Measurements from ENCODE around the gene ZSCAN2.

The ZSCAN2 gene

DNA sequence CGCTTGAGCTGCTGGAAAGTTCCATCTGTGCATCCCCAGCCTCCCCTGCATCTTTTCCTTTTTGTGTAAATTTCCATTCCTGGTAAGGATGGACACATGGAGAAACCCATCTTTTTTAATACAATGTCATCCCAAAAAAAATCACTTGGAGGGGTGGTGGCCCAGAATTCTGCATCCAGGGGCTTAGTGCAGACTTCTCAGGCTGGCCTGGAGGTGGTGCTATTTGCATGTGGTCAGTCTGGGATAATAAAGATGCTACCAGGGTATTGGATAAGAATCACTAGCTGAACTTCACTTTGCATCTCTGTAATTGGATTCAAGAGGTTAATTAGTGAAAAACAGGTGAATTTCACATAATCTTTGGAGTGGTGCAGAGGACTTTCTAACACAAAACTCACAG is 1.8 kb upstream of the ZSCAN2 start:
- DNase-seq (ENCODE audit: low read depth in 2 of 2), result no peak

DNA sequence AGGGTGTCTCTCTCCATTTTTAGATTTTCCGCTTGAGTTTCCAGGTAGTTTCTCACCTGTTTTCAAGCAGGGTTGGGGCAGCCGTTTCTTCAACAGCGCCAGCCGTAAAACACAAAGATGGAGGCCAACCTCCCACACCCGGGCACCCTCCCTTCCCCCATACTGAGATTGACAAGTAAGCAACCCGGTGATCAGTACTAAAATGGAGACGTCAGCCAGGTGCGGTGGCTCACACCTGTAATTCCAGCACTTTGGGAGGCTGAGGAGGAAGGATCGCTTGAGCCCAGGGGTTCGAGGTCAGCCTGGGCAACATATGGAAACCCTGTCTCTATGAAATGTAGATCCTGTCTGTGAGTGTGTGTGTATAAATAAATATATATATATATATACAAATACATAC is 903 bp upstream of the ZSCAN2 start:
- DNase-seq (ENCODE audit: low read depth in 2 of 2), result no peak

DNA sequence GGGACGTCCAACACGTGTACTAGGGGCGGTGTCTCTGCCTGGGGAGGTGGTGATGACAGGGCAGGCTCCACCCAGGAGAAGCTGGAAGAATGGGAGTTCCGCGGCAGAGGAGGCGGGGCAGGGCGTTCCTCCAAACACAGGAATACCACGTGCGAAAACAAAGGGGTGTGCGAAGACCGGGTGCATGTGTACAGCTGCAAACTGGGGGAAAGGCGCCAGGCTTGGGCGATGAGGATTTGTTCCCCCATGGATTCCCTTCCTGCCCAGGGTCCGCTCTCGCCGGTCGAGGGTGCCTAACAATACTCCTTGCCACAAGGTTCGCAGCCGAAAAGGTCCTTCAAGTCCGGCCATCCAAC is 500 bp upstream of the ZSCAN2 start:
- DNase-seq (ENCODE audit: low read depth in 2 of 2), result peak; percentile 30 to 48

DNA sequence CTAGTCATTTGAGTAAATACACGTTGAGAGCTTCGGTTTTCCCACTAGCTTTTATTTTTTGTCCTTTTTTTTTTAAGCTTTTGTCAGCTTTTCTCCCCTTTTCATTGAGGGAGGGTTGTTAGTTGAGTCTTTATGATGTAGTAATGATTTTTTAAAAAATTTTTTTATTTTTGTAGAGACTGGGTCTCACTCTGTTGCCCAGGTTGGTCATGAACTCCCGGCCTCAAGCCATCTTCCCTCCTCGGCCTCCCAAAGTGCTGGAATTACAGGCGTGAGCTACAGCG is 688 bp downstream of the ZSCAN2 start:
- DNase-seq (ENCODE audit: low read depth in 2 of 2), result no peak

DNA sequence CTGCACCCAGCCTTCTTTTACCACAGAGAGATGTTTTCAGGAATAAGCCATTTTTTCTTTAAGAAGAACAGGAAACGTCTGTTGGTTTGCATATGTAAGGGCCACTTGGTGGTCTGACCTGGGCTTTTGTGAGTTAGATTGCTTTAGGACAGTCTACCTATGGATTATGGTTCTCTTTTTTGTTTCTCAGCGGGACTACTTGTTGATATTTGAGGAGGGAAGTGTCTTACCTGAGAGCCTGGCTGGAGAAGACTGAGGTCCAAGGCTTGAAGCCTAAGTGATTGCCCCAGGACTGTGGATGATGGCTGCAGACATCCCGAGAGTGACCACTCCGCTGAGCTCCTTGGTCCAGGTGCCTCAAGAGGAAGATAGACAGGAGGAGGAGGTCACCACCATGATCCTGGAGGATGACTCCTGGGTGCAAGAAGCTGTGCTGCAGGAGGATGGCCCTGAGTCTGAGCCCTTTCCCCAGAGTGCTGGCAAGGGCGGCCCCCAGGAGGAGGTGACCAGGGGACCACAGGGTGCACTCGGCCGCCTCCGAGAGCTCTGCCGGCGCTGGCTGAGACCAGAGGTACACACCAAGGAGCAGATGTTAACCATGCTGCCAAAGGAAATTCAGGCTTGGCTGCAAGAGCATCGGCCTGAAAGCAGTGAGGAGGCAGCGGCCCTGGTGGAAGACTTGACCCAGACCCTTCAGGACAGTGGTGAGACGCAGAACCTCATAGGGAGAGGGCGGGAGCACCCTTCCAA is 3.0 kb downstream of the ZSCAN2 start:
- DNase-seq (ENCODE audit: low read depth in 2 of 2), result no peak

DNA sequence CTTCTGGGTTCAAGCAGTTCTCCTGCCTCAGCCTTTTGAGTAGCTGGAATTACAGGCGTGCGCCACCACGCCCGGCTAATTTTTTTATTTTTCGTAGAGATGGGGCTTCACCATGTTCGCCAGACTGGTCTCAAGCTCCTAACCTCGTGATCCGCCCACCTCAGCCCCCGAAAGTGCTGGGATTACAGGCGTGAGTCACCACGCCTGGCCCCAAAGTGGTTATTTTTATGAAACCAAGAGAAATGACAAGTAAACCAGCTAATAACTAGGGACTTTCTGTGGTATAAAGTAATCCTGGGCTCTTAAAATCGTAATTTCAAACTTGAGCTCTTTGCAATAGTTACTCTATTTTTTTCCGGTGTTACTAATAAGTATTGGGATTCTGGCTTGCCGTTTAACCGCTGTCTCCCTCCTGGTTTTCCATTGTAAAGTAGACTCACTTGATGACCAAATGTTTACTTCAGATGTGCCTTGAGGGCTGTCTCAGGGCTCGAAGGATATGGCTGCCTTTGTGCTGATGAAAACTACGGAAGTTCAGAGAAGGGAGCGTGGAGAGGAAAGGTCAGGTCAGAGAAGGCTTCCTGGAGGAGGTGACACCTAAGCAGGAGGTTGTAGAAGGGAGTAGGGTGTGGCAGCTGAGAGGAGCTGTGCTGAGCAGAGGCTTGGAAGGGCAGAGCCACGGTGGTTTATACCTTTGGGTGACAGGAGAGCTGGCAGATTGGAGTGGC is 4.2 kb downstream of the ZSCAN2 start:
- peak; percentile 74 to 75 for DNase-seq (ENCODE audit: low read depth in 2 of 2)

DNA sequence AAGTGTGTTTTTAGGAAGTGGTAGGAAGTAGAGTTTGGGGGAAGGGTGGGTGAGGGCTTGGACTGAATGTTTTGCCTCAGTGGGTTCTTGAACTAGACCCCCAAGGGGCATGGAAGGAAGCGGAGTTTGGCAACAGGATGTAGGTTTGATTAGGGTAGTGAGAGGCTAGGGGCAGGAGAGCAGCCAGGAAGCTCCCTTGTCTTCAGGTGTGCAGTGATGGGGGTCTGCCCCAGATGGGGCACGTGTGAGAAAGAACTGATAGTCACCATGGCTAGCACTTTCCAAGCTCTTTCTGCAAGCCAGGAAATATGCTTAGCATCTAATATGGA is 4.7 kb downstream of the ZSCAN2 start:
- DNase-seq (ENCODE audit: low read depth in 2 of 2), result no peak

DNA sequence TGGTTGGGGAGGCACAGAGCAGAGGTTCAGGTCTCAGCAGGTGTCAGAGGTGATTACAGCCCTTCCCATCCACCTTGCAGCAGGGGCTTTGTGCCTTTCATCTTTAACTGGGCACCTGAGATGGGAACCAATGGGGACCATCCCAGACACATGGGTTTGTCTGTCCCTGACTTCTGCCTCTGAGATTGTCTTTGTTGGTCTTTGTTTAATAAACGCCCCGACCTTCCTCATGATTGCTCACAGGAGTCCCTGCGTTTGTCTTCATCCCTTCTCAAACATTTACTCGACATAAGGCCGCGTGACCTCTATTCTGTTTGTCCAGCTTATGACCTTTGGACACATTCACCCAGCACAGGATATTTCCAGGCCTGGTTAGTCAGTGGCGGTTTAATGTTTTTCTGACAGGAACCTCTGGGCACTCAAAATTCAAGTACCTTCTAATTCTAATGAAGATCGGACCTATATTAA is 5.9 kb downstream of the ZSCAN2 start:
- no peak for DNase-seq (ENCODE audit: low read depth in 2 of 2)

DNA sequence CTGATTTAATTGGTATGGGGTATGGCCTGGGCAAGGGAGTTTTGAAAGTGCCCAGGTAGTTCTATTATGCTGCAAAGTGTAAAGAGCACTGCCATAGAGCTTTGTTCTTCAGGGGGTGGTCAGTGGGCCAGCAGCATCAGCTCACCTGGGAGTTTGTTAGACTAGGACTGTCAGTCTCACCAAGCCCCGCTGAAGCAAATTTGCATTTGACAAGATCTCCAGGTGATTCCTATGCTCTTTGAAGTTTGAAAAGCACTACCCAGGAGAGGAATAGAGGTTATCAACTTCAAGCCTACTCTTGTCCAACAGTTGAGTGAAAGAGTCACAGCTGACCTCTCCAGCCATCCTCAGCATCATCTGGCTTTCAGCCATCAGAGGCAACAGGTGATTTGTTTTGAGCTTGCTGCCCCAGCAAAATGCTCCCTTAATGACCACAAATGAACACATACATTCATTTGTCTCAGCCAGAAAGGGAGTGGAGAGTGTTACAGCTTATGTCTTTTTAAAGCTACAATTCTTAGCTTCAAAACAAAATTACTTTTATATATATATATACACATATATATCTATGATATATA is 8.0 kb downstream of the ZSCAN2 start:
- DNase-seq (ENCODE audit: low read depth in 2 of 2), result no peak

DNA sequence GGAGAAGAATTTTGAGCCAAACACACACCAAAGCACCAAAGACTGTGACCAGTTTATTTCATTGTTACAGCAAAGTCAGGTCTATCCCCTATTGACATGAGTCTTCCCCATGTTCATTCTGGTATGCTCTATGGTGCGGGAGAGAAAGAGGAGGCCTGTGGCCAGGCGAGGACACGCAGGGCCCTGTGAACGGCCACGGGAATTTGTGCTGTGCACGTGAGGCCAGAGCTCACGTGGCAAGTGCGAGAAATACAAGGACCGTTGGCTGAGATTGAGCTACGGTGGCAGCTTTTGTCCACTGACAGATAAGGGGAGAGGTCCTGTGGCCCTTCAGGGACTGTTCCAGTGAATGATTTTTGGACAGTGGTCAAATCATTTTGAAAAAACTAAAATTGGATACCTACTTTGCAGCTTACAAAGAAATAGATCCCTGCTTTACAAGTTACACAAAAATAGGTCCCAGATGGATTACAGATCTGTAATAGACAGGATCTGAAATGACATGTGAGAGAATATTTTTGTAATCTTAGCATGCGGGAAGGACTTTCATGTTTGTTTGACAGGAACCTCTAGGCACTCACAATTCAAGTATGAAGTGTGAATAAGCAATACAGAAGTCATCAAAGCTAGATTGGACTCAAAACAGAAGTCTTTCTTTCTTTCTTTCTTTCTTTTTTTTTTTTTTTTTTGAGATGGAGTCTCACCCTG is 9.2 kb downstream of the ZSCAN2 start:
- no peak for DNase-seq (ENCODE audit: low read depth in 2 of 2)

DNA sequence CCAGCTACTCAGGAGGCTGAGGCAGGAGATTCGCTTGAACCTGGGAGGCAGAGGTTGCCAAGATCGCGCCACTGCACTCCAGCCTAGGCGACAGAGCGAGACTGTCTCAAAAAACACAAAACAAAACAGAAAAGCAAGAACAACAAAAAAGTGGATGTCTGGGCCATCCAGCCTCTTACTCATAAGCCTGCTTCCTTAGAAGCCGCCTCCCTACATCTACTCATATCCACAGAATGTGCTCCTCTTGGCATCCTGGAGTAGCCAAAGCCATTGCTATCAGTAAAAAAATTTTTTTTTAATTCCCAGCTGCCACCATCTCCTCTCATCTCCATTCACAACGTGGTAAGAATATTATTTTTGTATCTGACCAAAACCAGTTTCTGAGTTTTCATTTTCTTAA is 10.8 kb downstream of the ZSCAN2 start:
- no peak for DNase-seq (ENCODE audit: low read depth in 2 of 2)

DNA sequence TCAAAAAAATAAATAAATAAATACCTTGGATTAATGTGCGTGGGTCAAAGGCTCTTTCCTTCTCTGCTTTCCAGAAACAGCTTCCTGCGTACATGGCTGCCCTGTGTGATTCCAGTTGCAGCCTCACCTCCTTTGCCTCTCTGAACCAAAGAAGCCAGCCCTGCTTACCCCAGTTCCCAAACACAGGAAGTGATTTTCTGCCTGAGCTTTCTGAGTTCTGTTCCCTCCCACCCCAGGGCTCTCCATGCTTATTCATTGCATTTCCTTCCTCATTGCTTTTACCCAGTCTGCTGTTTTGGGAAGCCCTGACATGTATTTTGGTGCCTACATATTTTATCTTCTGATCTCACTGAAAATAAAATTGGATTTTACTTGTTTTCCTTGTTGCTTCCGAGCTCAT is 15.4 kb downstream of the ZSCAN2 start:
- DNase-seq (ENCODE audit: low read depth in 2 of 2), result no peak

DNA sequence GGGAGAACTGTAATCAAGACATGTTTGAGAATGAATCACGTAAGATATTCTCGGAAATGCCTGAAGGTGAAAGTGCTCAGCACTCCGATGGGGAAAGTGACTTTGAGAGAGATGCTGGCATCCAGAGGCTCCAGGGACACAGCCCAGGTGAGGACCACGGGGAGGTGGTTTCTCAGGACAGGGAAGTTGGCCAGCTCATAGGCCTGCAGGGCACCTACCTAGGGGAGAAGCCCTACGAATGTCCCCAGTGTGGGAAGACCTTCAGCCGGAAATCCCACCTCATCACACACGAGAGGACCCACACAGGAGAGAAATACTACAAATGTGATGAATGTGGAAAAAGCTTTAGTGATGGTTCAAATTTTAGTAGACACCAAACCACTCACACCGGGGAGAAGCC is 19.8 kb downstream of the ZSCAN2 start:
- no peak for DNase-seq (ENCODE audit: low read depth in 2 of 2)

DNA sequence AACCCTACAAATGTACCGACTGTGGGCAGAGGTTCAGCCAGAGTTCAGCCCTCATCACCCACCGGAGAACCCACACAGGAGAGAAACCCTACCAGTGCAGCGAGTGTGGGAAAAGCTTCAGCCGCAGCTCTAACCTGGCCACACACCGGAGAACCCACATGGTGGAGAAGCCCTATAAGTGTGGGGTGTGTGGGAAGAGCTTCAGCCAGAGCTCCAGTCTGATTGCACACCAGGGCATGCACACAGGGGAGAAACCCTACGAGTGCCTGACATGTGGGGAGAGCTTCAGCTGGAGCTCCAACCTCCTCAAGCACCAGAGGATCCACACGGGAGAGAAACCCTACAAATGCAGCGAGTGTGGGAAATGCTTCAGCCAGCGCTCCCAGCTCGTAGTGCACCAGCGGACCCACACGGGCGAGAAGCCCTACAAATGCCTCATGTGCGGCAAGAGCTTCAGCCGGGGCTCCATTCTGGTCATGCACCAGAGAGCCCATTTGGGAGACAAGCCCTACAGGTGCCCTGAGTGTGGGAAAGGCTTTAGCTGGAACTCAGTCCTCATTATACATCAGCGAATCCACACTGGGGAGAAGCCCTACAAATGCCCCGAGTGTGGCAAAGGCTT is 20.7 kb downstream of the ZSCAN2 start:
- DNase-seq (ENCODE audit: low read depth in 2 of 2), result no peak

DNA sequence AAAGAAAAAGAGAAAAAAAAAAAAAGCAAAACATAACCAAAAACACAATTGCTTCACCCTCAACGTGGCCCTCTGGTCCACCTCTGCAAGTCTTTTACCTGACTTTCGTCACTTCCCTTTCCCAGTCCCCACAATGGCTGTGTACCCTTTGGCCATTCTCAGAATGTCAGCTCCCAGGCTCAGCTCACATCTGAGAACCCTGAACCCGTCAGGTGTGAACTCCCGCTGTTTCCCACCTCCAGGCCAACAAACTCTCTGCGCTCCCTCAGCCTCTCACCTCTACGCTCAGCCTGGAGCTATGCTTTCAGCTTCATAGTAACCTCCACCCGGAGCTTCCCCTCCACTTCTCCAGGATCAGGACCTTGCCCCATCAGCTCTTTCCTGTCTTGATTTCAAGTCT is 23.6 kb downstream of the ZSCAN2 start:
- no peak for DNase-seq (ENCODE audit: low read depth in 2 of 2)

DNA sequence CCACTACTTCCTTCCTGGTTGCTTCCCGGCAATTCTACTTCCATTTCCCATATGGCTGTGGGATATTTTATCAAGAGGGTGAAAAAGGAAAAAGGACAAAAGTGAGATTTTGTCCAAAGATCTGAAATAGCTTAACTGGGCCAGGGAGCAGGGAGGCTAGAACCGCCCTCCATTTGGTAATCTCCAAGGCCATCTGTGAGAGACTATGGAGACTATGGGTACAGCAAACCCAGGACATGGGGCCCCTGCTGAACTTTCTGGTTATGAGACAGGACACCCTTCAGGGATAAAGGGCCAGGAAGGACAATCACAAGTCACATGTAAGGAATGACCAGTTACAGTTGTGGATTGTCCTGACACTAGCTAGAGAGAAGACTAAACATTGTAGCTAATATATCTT is 24.3 kb downstream of the ZSCAN2 start:
- DNase-seq (ENCODE audit: low read depth in 2 of 2), result no peak

DNA sequence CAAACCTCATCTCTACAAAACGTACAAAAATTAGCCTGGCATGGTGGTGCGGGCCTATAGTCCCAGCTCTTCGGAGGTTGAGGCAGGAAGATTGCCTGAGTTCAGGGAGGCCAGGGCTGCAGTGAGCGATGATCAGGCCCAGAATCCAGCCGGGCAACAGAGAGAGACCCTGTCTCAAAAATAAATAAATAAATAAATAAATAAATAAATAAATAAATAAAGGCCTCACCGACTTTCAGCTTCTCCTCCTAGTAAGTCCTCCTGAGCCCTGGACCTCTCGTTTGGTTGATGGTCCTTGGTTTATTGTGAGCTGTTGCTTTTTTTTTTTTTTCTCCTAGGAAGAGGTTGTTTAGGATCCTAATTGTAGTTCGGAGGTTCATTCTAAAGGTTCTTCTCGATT is 28.2 kb downstream of the ZSCAN2 start:
- DNase-seq (ENCODE audit: low read depth in 2 of 2), result no peak

DNA sequence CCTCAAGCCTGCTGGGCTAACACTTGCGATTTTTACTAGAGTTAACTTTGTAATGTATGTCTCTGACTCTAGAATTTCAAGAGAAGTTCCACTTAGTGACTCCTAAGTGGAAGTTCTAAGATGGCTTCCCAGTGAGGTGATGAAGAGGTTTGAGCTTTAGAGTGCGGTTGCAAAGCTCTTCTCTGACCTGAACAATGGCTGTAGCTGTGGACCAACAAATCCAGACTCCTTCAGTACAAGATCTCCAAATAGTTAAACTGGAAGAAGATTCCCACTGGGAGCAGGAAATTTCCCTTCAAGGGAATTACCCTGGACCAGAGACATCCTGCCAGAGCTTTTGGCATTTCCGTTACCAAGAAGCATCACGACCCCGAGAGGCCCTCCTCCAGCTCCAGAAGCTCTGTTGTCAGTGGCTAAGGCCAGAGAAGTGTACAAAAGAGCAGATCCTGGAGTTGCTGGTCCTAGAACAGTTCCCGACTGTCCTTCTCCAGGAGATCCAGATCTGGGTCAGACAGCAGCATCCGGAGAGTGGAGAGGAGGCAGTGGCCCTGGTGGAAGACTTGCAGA is 31.0 kb downstream of the ZSCAN2 start:
- no peak for DNase-seq (ENCODE audit: low read depth in 2 of 2)

DNA sequence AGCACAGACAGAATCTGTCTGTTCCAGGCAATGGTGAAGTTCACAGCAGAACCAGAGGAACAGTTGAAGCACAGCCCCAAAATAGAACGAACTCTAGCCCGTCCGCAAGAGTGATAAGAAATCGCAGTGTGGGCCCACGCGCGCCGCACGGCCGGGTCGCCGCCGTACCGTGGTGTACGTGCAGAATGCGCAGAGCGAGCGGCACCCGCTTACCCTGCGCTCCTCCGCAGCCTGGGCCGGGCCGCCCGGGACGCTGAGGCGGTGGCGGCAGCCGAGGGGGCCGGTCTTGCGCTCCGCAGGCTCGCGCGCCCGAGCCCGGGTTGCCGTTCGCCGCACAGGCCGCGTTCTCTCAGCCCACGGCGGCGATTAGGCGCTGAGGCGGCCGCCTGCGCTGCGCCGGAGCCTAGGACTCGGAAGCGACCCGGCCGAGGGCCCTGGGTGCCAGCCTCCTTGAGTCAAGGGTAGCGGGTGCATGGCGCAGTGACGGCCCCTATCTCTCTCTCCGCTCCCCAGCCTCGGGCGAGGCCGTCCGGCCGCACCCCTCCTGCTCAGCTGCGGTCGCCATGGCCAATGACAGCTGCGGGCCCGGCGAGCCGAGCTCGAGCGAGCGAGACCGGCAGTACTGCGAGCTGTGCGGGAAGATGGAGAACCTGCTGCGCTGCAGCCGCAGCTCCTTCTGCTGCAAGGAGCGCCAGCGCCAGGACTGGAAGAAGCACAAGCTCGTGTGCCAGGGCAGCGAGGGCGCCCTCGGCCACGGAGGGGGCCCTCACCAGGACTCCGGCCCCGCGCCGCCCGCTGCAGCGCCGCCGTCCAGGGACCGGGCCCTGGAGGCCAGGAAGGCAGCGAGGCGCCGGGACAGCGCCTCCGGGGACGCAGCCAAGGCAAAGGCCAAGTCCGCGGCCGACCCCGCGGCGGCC is 32.8 kb downstream of the ZSCAN2 start:
- peak; percentile 56 for DNase-seq (ENCODE audit: low read depth in 2 of 2)

DNA sequence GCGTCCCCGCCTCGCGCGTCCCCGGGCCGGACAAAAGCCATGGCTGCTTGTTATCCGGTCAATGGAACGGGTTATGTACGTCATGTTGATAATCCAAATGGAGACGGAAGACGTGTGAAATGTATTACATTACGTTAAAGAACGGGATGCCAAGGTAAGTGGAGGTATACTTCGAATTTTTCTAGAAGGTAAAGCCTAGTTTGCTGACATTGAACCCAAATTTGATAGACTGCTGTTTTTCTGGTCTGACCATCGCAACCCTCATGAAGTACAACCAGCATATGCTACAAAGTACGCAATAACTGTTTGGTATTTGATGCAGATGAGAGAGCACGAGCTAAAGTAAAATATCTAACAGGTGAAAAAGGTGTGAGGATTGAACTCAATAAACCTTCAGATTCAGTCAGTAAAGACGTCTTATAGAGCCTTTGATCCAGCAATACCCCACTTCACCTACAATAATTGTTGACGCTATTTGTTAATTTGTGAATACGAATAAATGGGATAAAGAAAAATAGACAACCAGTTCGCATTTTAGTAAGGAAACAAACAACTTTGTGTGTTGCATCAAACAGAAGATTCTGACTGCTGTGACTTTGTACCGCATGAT is 33.5 kb downstream of the ZSCAN2 start:
- DNase-seq (ENCODE audit: low read depth in 2 of 2), result no peak

DNA sequence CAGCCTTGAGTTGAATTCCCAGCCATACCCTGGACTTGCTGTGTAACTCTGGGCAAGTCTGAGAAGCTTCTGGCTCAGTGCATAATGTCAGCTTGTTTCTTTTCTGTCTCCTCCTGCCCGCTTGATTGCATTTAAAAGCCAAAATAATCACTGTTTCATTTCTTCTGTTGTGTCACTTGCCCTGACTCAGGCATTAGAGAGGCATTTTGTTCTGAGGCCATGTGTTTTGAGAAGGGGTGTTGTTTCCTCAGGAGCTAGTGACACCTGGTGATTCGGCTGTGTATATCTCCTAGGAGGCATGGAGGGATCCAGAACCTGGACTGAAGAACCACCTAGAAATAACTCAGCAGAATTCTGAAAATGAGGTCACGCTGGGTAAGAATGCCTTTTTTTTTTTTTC is 37.3 kb downstream of the ZSCAN2 start:
- DNase-seq (ENCODE audit: low read depth in 2 of 2), result no peak

Data from stimulated activated CD8-positive, alpha-beta memory T cell treated with anti-CD3 and anti-CD28 coated beads, Interleukin-15, amount 100 ng/mL, for 48 hours (primary cell).